NOMO-1 (cell line): Measurements from ENCODE around the gene PSD2.

Source experiments
- DNase-seq, 2 experiments: peaks; one replicate each; lab custom pipeline; 2025; ENCODE audit not compliant: unreplicated experiment in 2 of 2; lab: John Stamatoyannopoulos, UW

PSD2 gene

DNA sequence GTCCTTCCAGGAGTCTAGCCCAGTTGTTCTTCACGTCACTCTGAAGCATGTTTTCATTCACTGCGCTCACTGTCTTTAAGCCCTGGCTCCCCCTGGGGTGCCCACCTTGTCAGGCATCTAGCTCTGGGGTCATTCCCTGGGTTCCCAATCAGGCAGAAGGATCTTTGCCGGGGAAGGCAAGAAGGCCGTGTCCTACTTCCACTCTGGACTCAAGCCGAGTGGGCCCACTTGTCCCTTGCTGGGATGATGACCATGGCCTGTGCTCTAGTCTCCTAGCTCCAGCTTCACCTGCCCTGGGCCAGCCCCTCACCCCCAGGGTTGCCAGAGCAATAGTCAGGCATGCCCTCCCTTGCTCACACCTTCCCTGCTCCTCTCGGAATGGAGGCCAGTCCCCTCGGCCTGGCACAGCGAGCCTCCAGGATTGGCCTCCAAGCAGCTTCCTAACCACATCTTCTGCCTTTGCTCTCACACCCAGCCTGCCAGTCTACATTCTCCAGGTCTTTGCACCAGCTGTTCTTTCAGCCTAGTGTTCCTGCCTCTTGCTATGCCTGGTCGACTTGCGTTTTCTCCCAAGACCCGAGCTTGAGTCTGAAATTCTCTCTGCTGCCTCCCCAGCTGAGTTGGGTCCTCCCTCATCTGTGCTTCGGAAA is 32.2 kb upstream of the PSD2 start:
- DNase-seq, result no peak

GRCh38 chr5:139763930-139764791 is 31.4 kb upstream of the PSD2 start:
- DNase-seq, result no peak

GRCh38 chr5:139764886-139765408 is 30.7 kb upstream of the PSD2 start:
- no peak for DNase-seq

DNA sequence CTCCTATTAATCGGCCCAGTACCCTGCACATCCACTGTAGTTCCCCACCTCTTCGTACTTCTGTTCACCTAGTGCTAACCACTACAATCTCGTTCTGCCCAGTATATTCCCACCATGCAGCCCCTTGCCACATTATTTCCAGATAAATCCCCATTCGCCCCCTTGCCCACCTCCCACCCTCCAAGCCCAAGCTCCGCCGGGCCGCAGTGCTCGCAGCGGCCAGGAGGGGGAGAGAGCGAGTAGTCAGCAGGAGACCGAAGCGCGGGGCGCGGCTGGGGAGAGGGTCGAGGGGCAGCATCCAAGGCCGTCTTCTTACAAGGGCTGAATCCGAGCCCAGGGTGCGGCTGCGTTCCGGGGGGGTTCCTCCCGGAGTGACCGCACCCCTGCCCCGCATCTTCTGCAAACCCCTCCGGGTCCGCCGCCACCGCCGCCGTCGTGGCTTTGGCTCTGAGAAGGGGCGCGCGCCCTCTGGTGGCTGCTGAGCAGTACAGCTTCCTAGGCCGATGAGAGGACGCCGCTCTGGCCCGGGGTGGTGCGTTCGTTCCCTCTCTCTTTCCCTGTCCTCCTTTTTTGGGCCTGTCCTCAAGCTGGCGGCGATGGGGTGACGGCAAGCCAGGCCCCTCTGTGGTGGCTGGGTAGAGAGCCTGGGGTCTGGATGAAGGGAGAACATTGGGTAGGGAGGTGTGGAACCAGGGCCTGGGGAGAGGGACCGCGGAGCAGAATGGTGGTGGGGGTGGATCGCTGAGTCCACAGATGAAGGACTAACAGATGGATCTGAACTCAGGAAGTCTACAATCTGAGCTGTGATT is 30.0 kb upstream of the PSD2 start:
- DNase-seq, result peak; percentile 63 to 70

- DNase-seq, result no peak
Measured at GRCh38 chr5:139767960-139768359, 27.6 kb upstream of the PSD2 start.

GRCh38 chr5:139768807-139769465 is 26.7 kb upstream of the PSD2 start:
- DNase-seq, result no peak

DNA sequence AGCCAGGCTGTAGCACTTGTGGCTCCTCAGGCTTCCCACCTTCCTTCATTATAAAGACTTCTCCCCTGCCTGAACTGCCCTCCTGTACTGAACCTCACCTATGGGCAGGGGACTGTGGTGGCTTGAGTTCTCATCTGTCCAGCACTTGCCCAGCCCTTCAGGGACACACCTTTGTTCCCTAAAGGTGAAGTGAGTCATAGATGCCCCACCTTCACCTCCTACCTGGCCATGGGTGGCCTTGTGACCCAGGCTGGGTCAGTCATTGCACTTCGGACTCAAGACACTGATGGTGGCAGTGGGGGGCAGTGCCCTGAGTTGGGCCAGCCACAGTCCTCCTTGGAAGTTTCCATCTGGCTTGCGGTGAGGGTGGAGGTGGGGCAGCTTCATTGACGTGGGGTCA is 26.1 kb upstream of the PSD2 start:
- no peak for DNase-seq

DNA sequence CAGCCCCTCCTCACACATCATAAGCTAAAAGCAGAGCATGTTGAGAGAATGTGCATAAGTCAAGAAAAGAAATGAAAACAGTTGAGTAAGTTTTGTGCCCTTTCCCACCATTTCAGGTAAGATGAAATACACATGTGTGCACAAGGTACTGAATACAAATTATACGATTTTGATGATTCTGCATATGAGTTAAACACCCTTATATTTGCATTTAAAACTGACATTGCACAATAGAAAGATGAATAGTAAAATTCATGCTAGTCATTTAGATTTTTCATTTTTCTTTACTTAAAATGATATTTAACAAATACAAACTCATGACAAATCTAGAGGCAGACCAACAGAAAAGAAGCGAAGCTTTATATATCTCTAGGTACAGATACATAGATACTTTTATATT is 24.9 kb upstream of the PSD2 start:
- no peak for DNase-seq

- DNase-seq, result no peak
Measured at GRCh38 chr5:139772089-139772791, 23.4 kb upstream of the PSD2 start.

DNA sequence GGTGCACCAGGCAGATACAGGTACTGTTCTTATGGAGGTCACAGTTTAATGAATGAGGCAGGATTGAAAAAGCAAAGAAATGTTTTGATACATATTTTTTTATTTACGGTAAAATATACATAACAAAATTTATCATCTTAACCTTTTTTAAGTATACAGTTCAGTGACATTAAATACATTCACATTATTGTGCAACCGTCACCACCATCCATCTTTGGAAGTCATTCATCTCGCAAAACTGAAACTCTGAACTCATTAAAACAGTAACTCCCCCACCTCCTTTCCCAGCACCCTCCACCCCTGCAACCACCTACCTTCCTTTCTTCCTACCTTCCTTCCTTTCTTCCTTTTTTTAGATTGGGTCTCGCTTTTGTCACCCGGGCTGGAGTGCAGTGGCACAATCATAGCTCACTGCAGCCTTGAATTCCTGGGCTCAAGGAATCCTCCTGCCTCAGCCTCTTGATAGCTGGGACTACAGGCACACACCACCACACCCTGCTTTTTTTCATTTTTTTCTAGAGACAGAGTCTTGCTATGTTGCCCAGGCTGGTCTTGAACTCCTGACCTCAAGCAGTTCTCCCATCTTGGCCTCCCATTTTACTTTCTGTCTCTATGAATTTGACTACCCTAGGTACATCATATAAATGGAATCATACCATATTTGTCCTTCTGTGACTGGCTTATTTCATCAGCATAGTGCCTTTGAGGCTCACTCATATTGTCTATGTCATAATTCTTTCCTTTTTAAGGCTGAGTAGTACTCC is 22.5 kb upstream of the PSD2 start:
- no peak for DNase-seq

GRCh38 chr5:139774980-139775661 is 20.5 kb upstream of the PSD2 start:
- DNase-seq, result peak; percentile 61 to 71

- no peak for DNase-seq
Measured at GRCh38 chr5:139775872-139776271, 19.7 kb upstream of the PSD2 start.

GRCh38 chr5:139776861-139777260 is 18.7 kb upstream of the PSD2 start:
- no peak for DNase-seq

DNA sequence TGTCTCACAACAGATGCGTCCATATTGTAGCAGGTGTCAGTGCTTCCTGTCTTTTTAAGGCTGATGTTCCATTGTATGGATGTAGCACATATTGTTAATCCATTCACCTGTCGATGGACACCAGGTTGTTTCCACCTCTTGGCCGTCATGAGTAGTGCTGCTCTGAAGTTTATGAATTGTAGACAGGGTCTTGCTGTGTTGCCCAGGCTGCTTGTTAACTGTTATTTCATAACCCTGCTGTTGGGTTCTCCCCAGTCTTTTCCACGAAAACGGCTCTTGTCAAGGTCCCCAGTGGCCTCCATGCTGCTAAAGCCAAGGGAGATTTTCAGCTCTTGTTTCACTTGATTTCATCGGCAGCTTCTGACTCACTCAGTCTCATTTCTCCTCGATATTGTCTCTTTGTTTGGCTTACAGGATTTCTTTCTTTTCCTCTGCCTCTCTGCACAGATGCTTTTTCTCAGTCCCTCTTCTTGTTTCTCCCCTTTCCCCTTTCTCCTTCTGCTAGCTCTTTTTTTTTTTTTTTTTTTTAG is 12.1 kb upstream of the PSD2 start:
- no peak for DNase-seq

GRCh38 chr5:139784488-139784887 is 11.1 kb upstream of the PSD2 start:
- DNase-seq, result no peak

DNA sequence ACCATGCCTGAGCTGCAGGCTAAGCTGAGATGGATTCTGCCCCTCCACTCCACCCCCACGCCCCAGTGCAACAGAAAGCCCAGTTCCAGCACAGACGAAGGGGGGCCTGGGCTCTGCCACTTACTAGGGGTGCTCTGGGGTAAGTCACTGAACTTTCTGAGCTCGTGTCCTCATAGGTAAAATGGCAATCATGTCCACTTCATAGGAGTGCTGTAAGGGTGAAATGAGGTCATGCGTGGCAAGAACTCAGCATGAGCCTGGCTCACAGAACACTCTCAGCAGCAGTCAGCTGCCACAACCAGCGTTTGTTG is 8.4 kb upstream of the PSD2 start:
- DNase-seq, result no peak

- DNase-seq, result peak; percentile 50 to 75
Measured at GRCh38 chr5:139787568-139788293, 7.9 kb upstream of the PSD2 start.

DNA sequence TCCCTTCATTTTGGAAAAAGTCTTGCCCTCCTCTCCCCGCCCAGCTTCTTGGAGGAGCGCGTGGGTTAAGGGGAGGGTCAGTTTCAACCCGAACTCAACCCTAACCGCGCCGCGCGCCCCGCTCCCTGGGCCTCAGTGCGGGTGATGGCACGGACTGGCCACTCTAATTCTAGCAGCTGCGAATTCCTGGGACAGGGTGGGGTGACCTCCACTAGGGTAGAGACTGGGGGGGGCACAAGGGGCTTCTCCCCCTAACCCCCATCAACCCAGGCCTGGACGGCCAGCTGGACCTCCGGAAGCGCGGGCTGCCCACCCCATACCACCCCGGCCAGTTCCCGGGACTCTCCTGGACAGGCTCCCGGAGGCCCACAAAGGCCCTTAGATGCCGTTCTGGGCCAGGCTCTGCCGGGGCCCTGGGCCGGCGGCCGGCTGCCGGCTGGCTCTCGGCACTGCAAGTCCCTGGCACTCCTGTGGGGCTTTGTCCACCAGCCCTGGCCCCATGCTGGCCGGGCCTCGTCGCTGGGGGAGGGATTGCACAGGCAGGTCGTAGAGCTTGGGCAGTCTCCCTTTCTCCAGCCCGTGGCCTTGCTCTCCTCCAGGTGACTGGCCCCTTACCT is 7.2 kb upstream of the PSD2 start:
- no peak for DNase-seq
